ENCODE measurements around the gene GNG13.
"Not testable (repeated sequence)": the region's sequence is repeated elsewhere in the genome, so short reads cannot be mapped to it uniquely, and the experiment has no call there.

The GNG13 gene

GRCh38 chr16:831571-832413 is 31.3 kb upstream of the GNG13 start:
- DNase-seq (ENCODE audit: low spot score), result no peak

GRCh38 chr16:830871-831570 is 30.5 kb upstream of the GNG13 start:
- no peak for DNase-seq (ENCODE audit: low spot score)

GRCh38 chr16:830107-830870 is 29.8 kb upstream of the GNG13 start:
- DNase-seq (ENCODE audit: low spot score), result no peak

- DNase-seq (ENCODE audit: low spot score), result no peak
These were observed 28.4 kb upstream of the GNG13 start for GRCh38 chr16:828891-829290.

- no peak for DNase-seq (ENCODE audit: low spot score)
These were observed 27.0 kb upstream of the GNG13 start for GRCh38 chr16:827513-827912.

- peak; percentile 23 for DNase-seq (ENCODE audit: low spot score)
These were observed 25.0 kb upstream of the GNG13 start for GRCh38 chr16:825341-826061.

GRCh38 chr16:824601-825000 is 24.1 kb upstream of the GNG13 start:
- DNase-seq (ENCODE audit: low spot score), result no peak

GRCh38 chr16:824194-824593 is 23.7 kb upstream of the GNG13 start:
- no peak for DNase-seq (ENCODE audit: low spot score)

- no peak for DNase-seq (ENCODE audit: low spot score)
These were observed 22.4 kb upstream of the GNG13 start for GRCh38 chr16:822909-823297.

GRCh38 chr16:822174-822908 is 21.8 kb upstream of the GNG13 start:
- no peak for DNase-seq (ENCODE audit: low spot score)

GRCh38 chr16:821751-822150 is 21.2 kb upstream of the GNG13 start:
- no peak for DNase-seq (ENCODE audit: low spot score)

GRCh38 chr16:820748-821147 is 20.2 kb upstream of the GNG13 start:
- DNase-seq (ENCODE audit: low spot score), result no peak

GRCh38 chr16:820044-820408 is 19.5 kb upstream of the GNG13 start:
- not testable (repeated sequence) for DNase-seq (ENCODE audit: low spot score)

GRCh38 chr16:819336-820043 is 19.0 kb upstream of the GNG13 start:
- no peak for DNase-seq (ENCODE audit: low spot score)

GRCh38 chr16:818592-818991 is 18.1 kb upstream of the GNG13 start:
- no peak for DNase-seq (ENCODE audit: low spot score)

GRCh38 chr16:818132-818531 is 17.6 kb upstream of the GNG13 start:
- DNase-seq (ENCODE audit: low spot score), result no peak

GRCh38 chr16:817001-817906 is 16.7 kb upstream of the GNG13 start:
- DNase-seq (ENCODE audit: low spot score), result no peak

- DNase-seq (ENCODE audit: low spot score), result no peak
These were observed 15.3 kb upstream of the GNG13 start for GRCh38 chr16:815861-816260.

- no peak for DNase-seq (ENCODE audit: low spot score)
These were observed 14.4 kb upstream of the GNG13 start for GRCh38 chr16:814974-815373.

- no peak for DNase-seq (ENCODE audit: low spot score)
These were observed 13.4 kb upstream of the GNG13 start for GRCh38 chr16:813916-814412.
